K562 (cell line): ENCODE data around the gene ERVK3-1. TPM values are rescaled to one million over a fixed set of nuclear protein-coding genes. Genes with fewer than 3 reads are reported as not detected.

Experiments
- ASH1L ChIP-seq: fragments of 450-650 bp; IDR thresholded peaks from 2 replicates; pipeline ENCODE4 v1.6.1; 2018; ENCODE audit warnings: borderline replicate concordance, mild to moderate bottlenecking, low read depth; ENCODE audit not compliant: partially characterized antibody
- CEBPB ChIP-seq: fragments of 450-650 bp; IDR thresholded peaks from 2 replicates; pipeline ENCODE4 v1.6.1; 2016; ENCODE audit warnings: missing genetic modification characterization, missing compliant biosample characterization
- FOXK2 ChIP-seq, 2 experiments: fragments of 450-650 bp; IDR thresholded peaks in 1 of 2; conservative IDR thresholded peaks in 1 of 2; 2 replicates each; pipeline ENCODE4 v1.6.1; 2016; ENCODE audit warnings: low read depth in 2 of 2, mild to moderate bottlenecking in 1 of 2
- IRF2 ChIP-seq: sonication (generic); formaldehyde crosslinking; IDR thresholded peaks from 2 replicates; pipeline ENCODE4 v1.8.1; 2022; ENCODE audit warnings: mild to moderate bottlenecking, missing genetic modification reagents
- JUND ChIP-seq, 2 experiments: IDR thresholded peaks; 2 replicates in 1 of 2; 3 replicates in 1 of 2; pipeline ENCODE4 v1.6.1; 2011; ENCODE audit warnings: borderline replicate concordance in 2 of 2, low read depth in 2 of 2, low read length in 2 of 2, improper control_type of control experiment in 1 of 2, missing biosample characterization in 1 of 2, missing genetic modification characterization in 1 of 2, missing genetic modification reagents in 1 of 2
- MEIS2 ChIP-seq: fragments of 450-650 bp; IDR thresholded peaks from 2 replicates; pipeline ENCODE4 v1.6.1; 2014; ENCODE audit warnings: mild to moderate bottlenecking; ENCODE audit not compliant: partially characterized antibody
- NCOR1 ChIP-seq: fragments of 450-650 bp; IDR thresholded peaks from 2 replicates; pipeline ENCODE4 v1.6.1; 2016; ENCODE audit warnings: mild to moderate bottlenecking, moderate library complexity
- NR2F6 ChIP-seq: fragments of 450-650 bp; formaldehyde crosslinking; IDR thresholded peaks from 2 replicates; pipeline ENCODE4 v1.4.0; 2020; ENCODE audit warnings: mild to moderate bottlenecking
- PTTG1 ChIP-seq: fragments of 450-650 bp; IDR thresholded peaks from 2 replicates; pipeline ENCODE4 v1.6.1; 2016; ENCODE audit warnings: low read depth, mild to moderate bottlenecking, missing genetic modification characterization, missing compliant biosample characterization
- SRSF9 ChIP-seq: fragments of 200-400 bp; formaldehyde crosslinking; IDR thresholded peaks from 2 replicates; pipeline ENCODE4 v1.6.1; 2017; ENCODE audit warnings: low read depth, low read length, borderline replicate concordance
- ZNF57 ChIP-seq: fragments of 450-650 bp; formaldehyde crosslinking; IDR thresholded peaks from 2 replicates; pipeline ENCODE4 v1.4.0; 2020; ENCODE audit warnings: mild to moderate bottlenecking, moderate library complexity
- ZNF75A ChIP-seq: fragments of 450-650 bp; formaldehyde crosslinking; IDR thresholded peaks from 2 replicates; pipeline ENCODE4 v1.4.0; 2020; ENCODE audit warnings: mild to moderate bottlenecking
- ZNF77 ChIP-seq: fragments of 250-450 bp; sonication (Bioruptor Pico); IDR thresholded peaks from 2 replicates; pipeline ENCODE4 v1.5.0; 2020
- polyA plus RNA-seq, 8 experiments: library from polyadenylated mRNA; depleted of rRNA in 4 of 8; stranded (reverse) in 5 of 8; unstranded in 3 of 8; fragments of >200 nt; fragmentation: Nextera tagmentation in 2 of 8; fragmentation: Illumina TruSeq in 1 of 8; extraction: Ambion mirVana in 2 of 8; extraction: Trizol in 1 of 8; gene quantifications; 2 replicates each; pipeline versions ENCODE4 v1.2.1 to v1.2.3, GENCODE V29; 2011 to 2014; ENCODE audit warnings: inconsistent platforms in 1 of 8, missing spikeins in 1 of 8
- total RNA-seq, 7 experiments: library from RNA; depleted of rRNA in 6 of 7; stranded (reverse); fragments of >200 nt in 6 of 7; fragmentation: Illumina TruSeq in 2 of 7; extraction: Trizol in 2 of 7; gene quantifications; 2 replicates each; pipeline versions ENCODE4 v1.2.1 to v1.2.3, GENCODE V29; 2011 to 2021; ENCODE audit warnings: low replicate concordance in 1 of 7
- TF ChIP-seq, protein P1 (sequence below): fragments of 450-650 bp; IDR thresholded peaks from 2 replicates; pipeline ENCODE4 v1.6.1; 2016; ENCODE audit warnings: low read depth, mild to moderate bottlenecking, moderate library complexity
- TF ChIP-seq, protein P2 (sequence below): fragments of 250-450 bp; sonication (Bioruptor Pico); IDR thresholded peaks from 2 replicates; pipeline ENCODE4 v1.4.0; 2020; ENCODE audit warnings: mild to moderate bottlenecking, moderate library complexity
- TF ChIP-seq, protein P3 (sequence below): sonication (generic); formaldehyde crosslinking; IDR thresholded peaks from 2 replicates; pipeline ENCODE4 v1.5.0; 2020; ENCODE audit warnings: missing genetic modification reagents
- TF ChIP-seq, protein P4 (sequence below): fragments of 450-650 bp; formaldehyde crosslinking; IDR thresholded peaks from 2 replicates; pipeline ENCODE4 v1.4.0; 2022; ENCODE audit warnings: missing genetic modification characterization
- TF ChIP-seq, protein P5 (sequence below), 2 experiments: fragments of 450-650 bp in 1 of 2; sonication (generic) in 1 of 2; formaldehyde crosslinking in 1 of 2; IDR thresholded peaks in 1 of 2; conservative IDR thresholded peaks in 1 of 2; 2 replicates each; pipeline versions ENCODE4 v1.6.1 to v1.8.1; 2016 to 2023; ENCODE audit warnings: mild to moderate bottlenecking in 2 of 2, moderate library complexity in 2 of 2, inconsistent platforms in 1 of 2, missing genetic modification reagents in 1 of 2

Gene ERVK3-1
- total and polyA plus RNA-seq, 9 of the 15 experiments (the other 6 are each of a cell fraction or from before 2014, with no cell fraction given), result 87.6 to 299 (median 119) TPM

GRCh38 chr19:58326914-58327726, 21.9 kb downstream of the ERVK3-1 start, which contains the start of gene ZSCAN22 (continued):
- no peak for TF ChIP-seq IRF2
- TF ChIP-seq, protein P1, sequence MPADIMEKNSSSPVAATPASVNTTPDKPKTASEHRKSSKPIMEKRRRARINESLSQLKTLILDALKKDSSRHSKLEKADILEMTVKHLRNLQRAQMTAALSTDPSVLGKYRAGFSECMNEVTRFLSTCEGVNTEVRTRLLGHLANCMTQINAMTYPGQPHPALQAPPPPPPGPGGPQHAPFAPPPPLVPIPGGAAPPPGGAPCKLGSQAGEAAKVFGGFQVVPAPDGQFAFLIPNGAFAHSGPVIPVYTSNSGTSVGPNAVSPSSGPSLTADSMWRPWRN, result no peak
- TF ChIP-seq, protein P2, sequence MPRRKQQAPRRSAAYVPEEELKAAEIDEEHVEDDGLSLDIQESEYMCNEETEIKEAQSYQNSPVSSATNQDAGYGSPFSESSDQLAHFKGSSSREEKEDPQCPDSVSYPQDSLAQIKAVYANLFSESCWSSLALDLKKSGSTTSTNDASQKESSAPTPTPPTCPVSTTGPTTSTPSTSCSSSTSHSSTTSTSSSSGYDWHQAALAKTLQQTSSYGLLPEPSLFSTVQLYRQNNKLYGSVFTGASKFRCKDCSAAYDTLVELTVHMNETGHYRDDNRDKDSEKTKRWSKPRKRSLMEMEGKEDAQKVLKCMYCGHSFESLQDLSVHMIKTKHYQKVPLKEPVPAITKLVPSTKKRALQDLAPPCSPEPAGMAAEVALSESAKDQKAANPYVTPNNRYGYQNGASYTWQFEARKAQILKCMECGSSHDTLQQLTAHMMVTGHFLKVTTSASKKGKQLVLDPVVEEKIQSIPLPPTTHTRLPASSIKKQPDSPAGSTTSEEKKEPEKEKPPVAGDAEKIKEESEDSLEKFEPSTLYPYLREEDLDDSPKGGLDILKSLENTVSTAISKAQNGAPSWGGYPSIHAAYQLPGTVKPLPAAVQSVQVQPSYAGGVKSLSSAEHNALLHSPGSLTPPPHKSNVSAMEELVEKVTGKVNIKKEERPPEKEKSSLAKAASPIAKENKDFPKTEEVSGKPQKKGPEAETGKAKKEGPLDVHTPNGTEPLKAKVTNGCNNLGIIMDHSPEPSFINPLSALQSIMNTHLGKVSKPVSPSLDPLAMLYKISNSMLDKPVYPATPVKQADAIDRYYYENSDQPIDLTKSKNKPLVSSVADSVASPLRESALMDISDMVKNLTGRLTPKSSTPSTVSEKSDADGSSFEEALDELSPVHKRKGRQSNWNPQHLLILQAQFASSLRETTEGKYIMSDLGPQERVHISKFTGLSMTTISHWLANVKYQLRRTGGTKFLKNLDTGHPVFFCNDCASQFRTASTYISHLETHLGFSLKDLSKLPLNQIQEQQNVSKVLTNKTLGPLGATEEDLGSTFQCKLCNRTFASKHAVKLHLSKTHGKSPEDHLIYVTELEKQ (CRISPR knock-in tag), result 0 out of 2 replicates have a peak, but pooled peaks have one; percentile 40
- no peak for TF ChIP-seq ZNF57
- no peak for TF ChIP-seq SRSF9
- TF ChIP-seq ZNF75A (CRISPR knock-in tag), result no peak
- TF ChIP-seq PTTG1 (tag), result no peak
- TF ChIP-seq NCOR1, result peak; percentile 49; the same call in 1 of the 2 replicates
- peak; percentile 36 for TF ChIP-seq ASH1L
- TF ChIP-seq, protein P3, sequence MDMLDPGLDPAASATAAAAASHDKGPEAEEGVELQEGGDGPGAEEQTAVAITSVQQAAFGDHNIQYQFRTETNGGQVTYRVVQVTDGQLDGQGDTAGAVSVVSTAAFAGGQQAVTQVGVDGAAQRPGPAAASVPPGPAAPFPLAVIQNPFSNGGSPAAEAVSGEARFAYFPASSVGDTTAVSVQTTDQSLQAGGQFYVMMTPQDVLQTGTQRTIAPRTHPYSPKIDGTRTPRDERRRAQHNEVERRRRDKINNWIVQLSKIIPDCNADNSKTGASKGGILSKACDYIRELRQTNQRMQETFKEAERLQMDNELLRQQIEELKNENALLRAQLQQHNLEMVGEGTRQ (CRISPR knock-in tag), result no peak
- TF ChIP-seq FOXK2 (conservative IDR thresholded peaks at IDR 0.05 in 1 of 2, IDR thresholded peaks at IDR 0.05 in 1 of 2; ENCODE audit: low read depth in 2 of 2), result peak; percentile 67 to 85; a peak in 3 of 4 replicates
- TF ChIP-seq, protein P4, sequence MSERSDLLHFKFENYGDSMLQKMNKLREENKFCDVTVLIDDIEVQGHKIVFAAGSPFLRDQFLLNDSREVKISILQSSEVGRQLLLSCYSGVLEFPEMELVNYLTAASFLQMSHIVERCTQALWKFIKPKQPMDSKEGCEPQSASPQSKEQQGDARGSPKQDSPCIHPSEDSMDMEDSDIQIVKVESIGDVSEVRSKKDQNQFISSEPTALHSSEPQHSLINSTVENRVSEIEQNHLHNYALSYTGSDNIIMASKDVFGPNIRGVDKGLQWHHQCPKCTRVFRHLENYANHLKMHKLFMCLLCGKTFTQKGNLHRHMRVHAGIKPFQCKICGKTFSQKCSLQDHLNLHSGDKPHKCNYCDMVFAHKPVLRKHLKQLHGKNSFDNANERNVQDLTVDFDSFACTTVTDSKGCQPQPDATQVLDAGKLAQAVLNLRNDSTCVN (CRISPR knock-in tag), result no peak
- no peak for TF ChIP-seq CEBPB
- peak; percentile 59 for TF ChIP-seq MEIS2
- no peak for TF ChIP-seq NR2F6
- TF ChIP-seq, protein P5, sequence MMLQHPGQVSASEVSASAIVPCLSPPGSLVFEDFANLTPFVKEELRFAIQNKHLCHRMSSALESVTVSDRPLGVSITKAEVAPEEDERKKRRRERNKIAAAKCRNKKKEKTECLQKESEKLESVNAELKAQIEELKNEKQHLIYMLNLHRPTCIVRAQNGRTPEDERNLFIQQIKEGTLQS (IDR thresholded peaks at IDR 0.05), result no peak; the same call in 1 of the 2 replicates
- TF ChIP-seq, protein P5 (CRISPR knock-in tag; conservative IDR thresholded peaks at IDR 0.05), result 0 out of 2 replicates have a peak, but pooled peaks have one; percentile 44
- TF ChIP-seq ZNF77 (CRISPR knock-in tag), result no peak
- peak; percentile 73 for TF ChIP-seq JUND (IDR thresholded peaks at IDR 0.05; ENCODE audit: borderline replicate concordance, low read depth, low read length)
- TF ChIP-seq JUND (tag; IDR thresholded peaks at IDR 0.05; ENCODE audit: borderline replicate concordance, low read depth, low read length), result peak; percentile 60; the same call in 2 of the 3 replicates
